GM23338 (cell line): Measurements from ENCODE around the gene STK39. TPM values are rescaled to one million over a fixed set of nuclear protein-coding genes. Genes with fewer than 3 reads are reported as not detected.

Experiments
- ATAC-seq: fragments of 200-7000 bp; cut with Tn5 transposase; 3 replicates; pipeline ENCODE4 v1.9.1; 2020
- DNase-seq: peaks from one replicate; pipeline ENCODE4 v3.0.0-alpha.2; 2015; ENCODE audit warnings: low spot score
- H2AFZ ChIP-seq: fragments of 200-600 bp; sonication (generic); 2 replicates; pipeline ENCODE4 v1.8.0; 2016; ENCODE audit warnings: antibody characterized with exemption, mild to moderate bottlenecking, moderate library complexity
- H3F3A ChIP-seq: fragments of 200-600 bp; sonication (generic); replicated peaks from 2 replicates; pipeline ENCODE4 v1.8.0; 2017; ENCODE audit warnings: antibody characterized with exemption, mixed run types, low read depth
- H3K27ac ChIP-seq: fragments of 200-600 bp; sonication (generic); 2 replicates; pipeline ENCODE4 v1.6.1; 2016; ENCODE audit warnings: low read depth
- H3K27me3 ChIP-seq: fragments of 200-600 bp; sonication (generic); 2 replicates; pipeline ENCODE4 v1.8.0; 2016; ENCODE audit warnings: mild to moderate bottlenecking, mixed run types, moderate library complexity; ENCODE audit not compliant: insufficient read depth
- H3K36me3 ChIP-seq: fragments of 200-600 bp; sonication (generic); 2 replicates; pipeline ENCODE4 v1.8.0; 2016; ENCODE audit warnings: mild to moderate bottlenecking; ENCODE audit not compliant: insufficient read depth
- H3K4me1 ChIP-seq: fragments of 200-600 bp; sonication (generic); 2 replicates; pipeline ENCODE4 v1.8.0; 2016; ENCODE audit warnings: mild to moderate bottlenecking, moderate library complexity; ENCODE audit not compliant: insufficient read depth
- H3K4me2 ChIP-seq: fragments of 200-600 bp; sonication (generic); 2 replicates; pipeline ENCODE4 v1.7.1; 2017; ENCODE audit warnings: mixed run types
- H3K4me3 ChIP-seq: fragments of 200-600 bp; sonication (generic); 2 replicates; pipeline ENCODE4 v1.6.1; 2016; ENCODE audit warnings: mixed run types
- H3K79me2 ChIP-seq: fragments of 200-600 bp; sonication (generic); replicated peaks from 2 replicates; pipeline ENCODE4 v1.8.0; 2017; ENCODE audit warnings: mild to moderate bottlenecking; ENCODE audit not compliant: insufficient read depth
- H3K9me2 ChIP-seq: fragments of 200-600 bp; sonication (generic); 2 replicates; pipeline ENCODE4 v1.8.0; 2017; ENCODE audit not compliant: insufficient read depth
- H4K20me1 ChIP-seq: fragments of 200-600 bp; sonication (generic); replicated peaks from 2 replicates; pipeline ENCODE4 v1.8.0; 2017; ENCODE audit warnings: mild to moderate bottlenecking; ENCODE audit not compliant: insufficient read depth
- H3K27ac Mint-ChIP-seq: 2 replicates; pipeline ENCODE4 v1.8.0; 2020; ENCODE audit warnings: inconsistent platforms, mild to moderate bottlenecking, moderate library complexity, mixed read lengths
- H3K27me3 Mint-ChIP-seq: 3 replicates; pipeline ENCODE4 v1.8.0; 2022; ENCODE audit warnings: low read depth, mild to moderate bottlenecking, moderate library complexity, mixed read lengths, inconsistent platforms; ENCODE audit not compliant: insufficient read depth, poor library complexity
- H3K36me3 Mint-ChIP-seq: 3 replicates; pipeline ENCODE4 v1.8.0; 2021; ENCODE audit warnings: low read depth, mild to moderate bottlenecking, inconsistent platforms, moderate library complexity, mixed read lengths
- H3K4me1 Mint-ChIP-seq: 3 replicates; pipeline ENCODE4 v1.8.0; 2020; ENCODE audit warnings: mild to moderate bottlenecking, inconsistent platforms, mixed read lengths
- H3K4me3 Mint-ChIP-seq: 3 replicates; pipeline ENCODE4 v1.8.0; 2021; ENCODE audit warnings: moderate library complexity, mild to moderate bottlenecking, inconsistent platforms, mixed read lengths
- H3K9me3 Mint-ChIP-seq: 3 replicates; pipeline ENCODE4 v1.8.0; 2020; ENCODE audit warnings: moderate library complexity, mild to moderate bottlenecking, inconsistent platforms, mixed read lengths
- CREB1 ChIP-seq: fragments of 250-450 bp; sonication (Bioruptor Pico); IDR thresholded peaks from 2 replicates; pipeline ENCODE4 v1.5.0; 2020; ENCODE audit warnings: low read depth, mild to moderate bottlenecking, moderate library complexity
- CTCF ChIP-seq, 2 experiments: fragments of 200-600 bp in 1 of 2; sonication (generic) in 1 of 2; conservative IDR thresholded peaks; 2 replicates each; pipeline versions ENCODE4 v1.5.1 to v1.6.1; 2016 to 2017; ENCODE audit warnings: antibody characterized with exemption in 2 of 2, low read depth in 2 of 2, mild to moderate bottlenecking in 2 of 2, moderate library complexity in 1 of 2
- EZH2phosphoT487 ChIP-seq: fragments of 200-600 bp; sonication (generic); IDR thresholded peaks from one replicate; pipeline ENCODE4 v1.8.1; 2018; ENCODE audit warnings: antibody characterized with exemption; ENCODE audit not compliant: unreplicated experiment
- POLR2AphosphoS5 ChIP-seq: IDR thresholded peaks from 2 replicates; pipeline ENCODE4 v1.6.1; 2016; ENCODE audit warnings: antibody characterized with exemption, low read depth
- REST ChIP-seq: IDR thresholded peaks from one replicate; pipeline ENCODE4 v1.6.1; 2018; ENCODE audit warnings: antibody characterized with exemption; ENCODE audit not compliant: unreplicated experiment
- ZNF114 ChIP-seq: fragments of 250-450 bp; sonication (Bioruptor Pico); IDR thresholded peaks from 2 replicates; pipeline ENCODE4 v1.5.0; 2020; ENCODE audit warnings: mild to moderate bottlenecking, moderate library complexity
- ZNF331 ChIP-seq: fragments of 250-450 bp; sonication (Bioruptor Pico); IDR thresholded peaks from 2 replicates; pipeline ENCODE4 v1.5.0; 2020; ENCODE audit warnings: low read depth, mild to moderate bottlenecking, moderate library complexity
- ZNF462 ChIP-seq: fragments of 250-450 bp; sonication (Bioruptor Pico); IDR thresholded peaks from 2 replicates; pipeline ENCODE4 v1.5.0; 2020; ENCODE audit warnings: mild to moderate bottlenecking, moderate library complexity
- polyA plus RNA-seq: library from polyadenylated mRNA; unstranded; fragments of >200 nt; fragmentation: Nextera tagmentation; extraction: Ambion mirVana; gene quantifications from 2 replicates; pipeline ENCODE4 v1.2.1, GENCODE V29; 2016
- total RNA-seq: library from RNA; depleted of rRNA; stranded (reverse); fragments of >200 nt; shearing (Covaris generic); gene quantifications from 2 replicates; pipeline ENCODE4 v1.2.3, GENCODE V29; 2014

Gene STK39
- total and polyA plus RNA-seq, 2 experiments from 2014 or later, result 9.5 to 16.9 TPM

- Mint-ChIP-seq H3K4me1 (peaks cover 3% of the 10 kb centered on the region; the same call in 2 of the 3 replicates), H3K27ac (no peak overlapping the region), H3K4me3 (no peak overlapping the region), H3K27me3 (no peaks in the 10 kb centered on the region), H3K36me3 (no peaks in the 10 kb centered on the region), H3K9me3 (no peaks in the 10 kb centered on the region)
- no peak for TF ChIP-seq CTCF (conservative IDR thresholded peaks at IDR 0.05; ENCODE audit: low read depth in 2 of 2)
- TF ChIP-seq POLR2AphosphoS5, result no peak
- TF ChIP-seq CREB1, result no peak
- TF ChIP-seq ZNF114 (CRISPR knock-in tag), result no peak
- no peak for TF ChIP-seq ZNF462 (CRISPR knock-in tag)
- no peak for TF ChIP-seq REST
- no peak for TF ChIP-seq ZNF331 (CRISPR knock-in tag)
- no peak for TF ChIP-seq EZH2phosphoT487
- Histone ChIP-seq H3K4me2 (no peak overlapping the region), H4K20me1 (no peaks in the 10 kb centered on the region), H3K4me1 (peaks cover 16% of the 10 kb centered on the region), H3K27ac (no peak overlapping the region), H3F3A (no peaks in the 10 kb centered on the region), H3K4me3 (no peak overlapping the region), H3K36me3 (no peaks in the 10 kb centered on the region), H3K9me2 (no peaks in the 10 kb centered on the region), H3K27me3 (no peaks in the 10 kb centered on the region), H3K79me2 (no peaks in the 10 kb centered on the region), H2AFZ (no peak overlapping the region)
- DNase-seq, result no peak
- ATAC-seq, result no peak
Observed at GRCh38 chr2:168114619-168115018, 132.8 kb downstream of the STK39 start.
